Sigmoid colon (tissue), 4 donors: ENCODE measurements around the gene PAIP2B.

Source experiments
- CTCF ChIP-seq, 4 experiments: fragments of 450-650 bp in 3 of 4; fragments of 200-600 bp in 1 of 4; IDR thresholded peaks; one replicate each; pipeline ENCODE4 v1.5.1; 2016 to 2019; ENCODE audit warnings: antibody characterized with exemption in 4 of 4, mild to moderate bottlenecking in 3 of 4, moderate library complexity in 2 of 4
- POLR2AphosphoS5 ChIP-seq, 4 donors: sonication (generic); formaldehyde crosslinking; IDR thresholded peaks; one replicate each; pipeline ENCODE4 v1.6.1; 2017; ENCODE audit warnings: antibody characterized with exemption in 4 of 4

GRCh38 chr2:71224935-71225334, 2.0 kb downstream of the PAIP2B start:
- TF ChIP-seq POLR2AphosphoS5 (IDR thresholded peaks at IDR 0.05) = no peak
- TF ChIP-seq CTCF (IDR thresholded peaks at IDR 0.05) = no peak
